ENCODE measurements around the gene CTSL.
"Not testable (repeated sequence)": the region's sequence is repeated elsewhere in the genome, so short reads cannot be mapped to it uniquely, and the experiment has no call there.

CTSL gene

DNA sequence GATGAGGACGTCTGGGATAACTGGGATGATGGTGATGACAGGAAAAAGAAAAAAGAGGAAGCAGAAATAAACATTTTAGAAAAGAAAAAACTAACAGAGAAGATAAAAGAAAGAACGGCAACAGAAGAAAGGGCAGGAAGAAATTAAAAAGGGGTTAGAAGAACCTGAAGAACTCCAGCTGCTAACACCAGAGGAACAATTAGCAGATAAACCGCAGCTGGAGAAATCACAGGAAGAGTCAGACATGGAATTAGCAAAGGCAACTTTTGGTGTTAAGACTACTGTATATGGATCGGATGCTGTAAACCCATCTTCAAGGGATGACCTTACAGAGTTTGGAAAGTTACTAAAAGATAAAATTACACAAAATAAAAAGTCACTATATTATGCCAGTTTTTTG lies 15.4 kb downstream of the CTSL start:
- H3K36me3 ChIP-seq (ENCODE audit: control insufficient read depth, insufficient read depth, low read length), result no peaks in the 10 kb centered on the region
- H3K27ac ChIP-seq (ENCODE audit: low read length), result no peak overlapping the region
- no CpG with 5 or more reads among the region's 4 CpGs for WGBS (ENCODE audit: insufficient coverage, insufficient read length)
- H3K27me3 ChIP-seq (ENCODE audit: control insufficient read depth, insufficient read depth, low read length), result no peaks in the 10 kb centered on the region
- H3K4me1 ChIP-seq (ENCODE audit: control insufficient read depth, insufficient read depth, low read length), result no peaks in the 10 kb centered on the region
- no peak for DNase-seq (ENCODE audit: low read depth, low spot score)
- no peaks in the 10 kb centered on the region for H3K9me3 ChIP-seq (ENCODE audit: control insufficient read depth, insufficient read depth, low read length)
- H3K4me3 ChIP-seq (ENCODE audit: low read length), result no peak overlapping the region

DNA sequence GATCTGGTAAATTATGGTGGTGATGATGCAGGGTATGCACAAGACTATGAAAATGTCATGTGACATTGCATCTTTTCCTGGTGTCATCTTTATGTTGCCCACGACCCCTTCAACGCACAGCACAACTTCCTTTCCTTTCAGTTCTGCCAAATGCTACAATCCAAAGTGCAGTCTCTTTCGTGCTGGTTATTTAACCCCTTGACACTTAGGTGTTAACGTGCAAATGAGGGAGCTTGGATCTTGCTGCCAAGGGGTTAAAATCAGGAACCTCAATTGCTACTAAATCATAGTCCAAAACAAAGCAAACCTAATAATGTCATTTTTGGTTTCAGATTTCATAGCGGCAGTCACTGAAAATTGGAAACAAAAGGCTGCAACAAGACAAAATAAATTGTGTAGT lies 16.0 kb downstream of the CTSL start:
- no peaks in the 10 kb centered on the region for H3K9me3 ChIP-seq (ENCODE audit: control insufficient read depth, insufficient read depth, low read length)
- no CpG with 5 or more reads among the region's 5 CpGs for WGBS (ENCODE audit: insufficient coverage, insufficient read length)
- H3K4me3 ChIP-seq (ENCODE audit: low read length), result no peak overlapping the region
- no peaks in the 10 kb centered on the region for H3K27me3 ChIP-seq (ENCODE audit: control insufficient read depth, insufficient read depth, low read length)
- DNase-seq (ENCODE audit: low read depth, low spot score), result no peak
- no peaks in the 10 kb centered on the region for H3K36me3 ChIP-seq (ENCODE audit: control insufficient read depth, insufficient read depth, low read length)
- H3K4me1 ChIP-seq (ENCODE audit: control insufficient read depth, insufficient read depth, low read length), result no peaks in the 10 kb centered on the region
- H3K27ac ChIP-seq (ENCODE audit: low read length), result no peak overlapping the region

DNA sequence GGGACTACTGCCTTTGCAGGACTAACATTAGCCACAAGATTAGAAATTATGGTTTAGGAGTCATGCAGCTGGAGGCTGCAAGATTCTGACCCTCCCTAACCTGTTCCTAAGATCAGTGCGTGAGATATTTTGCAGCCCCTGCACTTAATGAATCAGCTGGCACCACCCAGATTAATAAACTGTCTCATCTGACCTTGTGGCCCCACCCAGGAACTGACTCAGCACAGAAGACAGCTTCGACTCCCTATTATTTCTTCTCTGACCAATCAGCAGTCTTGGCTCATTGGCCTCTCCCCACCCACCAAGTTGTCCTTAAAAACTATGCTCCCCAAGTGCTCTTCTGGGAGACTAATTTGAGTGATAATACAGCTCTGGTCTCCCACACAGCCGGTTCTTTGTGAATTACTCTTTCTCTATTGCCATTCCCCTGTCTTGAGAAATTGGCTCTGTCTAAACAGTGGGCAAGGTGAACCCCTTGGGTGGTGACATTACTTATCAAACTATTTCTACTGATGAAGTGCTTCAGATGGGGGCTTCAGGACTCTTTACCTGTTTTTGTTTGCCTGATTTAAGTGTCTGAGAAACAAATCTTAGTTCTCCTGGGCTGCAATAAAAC lies 17.0 kb downstream of the CTSL start:
- Histone ChIP-seq H3K27me3 (ENCODE audit: control insufficient read depth, insufficient read depth, low read length) (no peaks in the 10 kb centered on the region), H3K4me3 (ENCODE audit: low read length) (no peak overlapping the region), H3K27ac (ENCODE audit: low read length) (no peak overlapping the region), H3K9me3 (ENCODE audit: control insufficient read depth, insufficient read depth, low read length) (no peaks in the 10 kb centered on the region), H3K4me1 (ENCODE audit: control insufficient read depth, insufficient read depth, low read length) (0 out of 2 replicates have a peak, but pooled peaks cover 2% of the 10 kb centered on the region), H3K36me3 (ENCODE audit: control insufficient read depth, insufficient read depth, low read length) (no peaks in the 10 kb centered on the region)
- WGBS (ENCODE audit: insufficient coverage, insufficient read length), result no CpG with 5 or more reads among the region's 3 CpGs
- no peak for DNase-seq (ENCODE audit: low read depth, low spot score)

DNA sequence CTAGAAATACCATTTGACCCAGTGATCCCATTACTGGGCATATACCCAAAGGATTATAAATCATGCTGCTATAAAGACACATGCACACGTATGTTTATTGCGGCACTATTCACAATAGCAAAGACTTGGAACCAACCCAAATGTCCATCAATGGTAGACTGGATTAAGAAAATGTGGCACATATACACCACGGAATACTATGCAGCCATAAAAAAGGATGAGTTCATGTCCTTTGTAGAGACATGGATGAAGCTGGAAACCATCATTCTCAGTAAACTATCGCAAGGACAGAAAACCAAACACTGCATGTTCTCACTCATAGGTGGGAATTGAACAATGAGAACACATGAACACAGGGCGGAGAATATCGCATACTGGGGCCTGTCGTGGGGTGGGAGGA lies 18.3 kb downstream of the CTSL start:
- H3K27me3 ChIP-seq (ENCODE audit: control insufficient read depth, insufficient read depth, low read length); H3K9me3 ChIP-seq (ENCODE audit: control insufficient read depth, insufficient read depth, low read length); H3K4me3 ChIP-seq (ENCODE audit: low read length); H3K27ac ChIP-seq (ENCODE audit: low read length); H3K36me3 ChIP-seq (ENCODE audit: control insufficient read depth, insufficient read depth, low read length); DNase-seq (ENCODE audit: low read depth, low spot score); H3K4me1 ChIP-seq (ENCODE audit: control insufficient read depth, insufficient read depth, low read length): not testable (repeated sequence)
- WGBS (ENCODE audit: insufficient coverage, insufficient read length), result no CpG with 5 or more reads among the region's 7 CpGs

DNA sequence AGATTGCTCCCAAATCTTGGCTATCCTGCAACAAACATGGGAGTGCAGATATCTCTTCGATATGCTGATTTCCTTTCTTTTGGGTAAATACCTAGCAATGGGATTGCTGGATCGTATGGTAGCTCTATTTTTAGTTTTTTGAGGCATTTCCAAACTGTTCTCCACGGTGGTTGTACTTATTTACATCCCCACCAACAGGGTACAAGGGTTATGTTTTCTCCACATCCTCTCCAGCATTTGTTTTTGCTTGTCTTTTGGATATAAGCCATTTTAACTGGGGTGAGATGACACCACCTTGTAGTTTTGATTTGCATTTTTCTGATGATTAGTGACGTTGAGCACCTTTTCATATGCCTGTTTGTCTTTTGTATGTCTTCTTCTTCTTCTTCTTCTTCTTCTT lies 20.3 kb downstream of the CTSL start:
- Histone ChIP-seq H3K4me3 (ENCODE audit: low read length) (no peak overlapping the region), H3K9me3 (ENCODE audit: control insufficient read depth, insufficient read depth, low read length) (no peaks in the 10 kb centered on the region), H3K36me3 (ENCODE audit: control insufficient read depth, insufficient read depth, low read length) (no peaks in the 10 kb centered on the region), H3K27ac (ENCODE audit: low read length) (no peak overlapping the region), H3K27me3 (ENCODE audit: control insufficient read depth, insufficient read depth, low read length) (no peaks in the 10 kb centered on the region), H3K4me1 (ENCODE audit: control insufficient read depth, insufficient read depth, low read length) (0 out of 2 replicates have a peak, but pooled peaks cover 2% of the 10 kb centered on the region)
- no peak for DNase-seq (ENCODE audit: low read depth, low spot score)
- no CpG with 5 or more reads among the region's 4 CpGs for WGBS (ENCODE audit: insufficient coverage, insufficient read length)

DNA sequence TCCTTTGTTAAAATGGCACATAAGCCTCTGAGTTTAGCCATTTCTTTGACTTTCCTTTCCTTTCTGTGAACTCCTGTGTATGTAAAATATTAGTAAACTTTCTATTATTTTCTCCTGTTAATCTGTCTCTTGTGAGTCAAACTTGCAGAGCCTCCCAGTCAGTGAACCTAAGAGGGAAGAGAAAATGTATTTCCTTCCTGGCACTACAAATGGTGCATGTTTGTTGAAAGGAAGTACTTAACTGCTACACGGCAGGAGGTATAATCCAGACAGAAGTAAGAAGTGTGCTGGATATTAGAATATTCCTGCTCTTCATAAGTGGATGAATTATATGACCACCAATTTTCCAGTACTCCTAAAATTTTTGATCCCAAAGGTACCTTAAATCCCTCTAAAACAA lies 23.0 kb downstream of the CTSL start:
- no CpG with 5 or more reads among the region's 1 CpG for WGBS (ENCODE audit: insufficient coverage, insufficient read length)
- Histone ChIP-seq H3K9me3 (ENCODE audit: control insufficient read depth, insufficient read depth, low read length) (no peaks in the 10 kb centered on the region), H3K36me3 (ENCODE audit: control insufficient read depth, insufficient read depth, low read length) (no peaks in the 10 kb centered on the region), H3K27ac (ENCODE audit: low read length) (no peak overlapping the region), H3K27me3 (ENCODE audit: control insufficient read depth, insufficient read depth, low read length) (no peaks in the 10 kb centered on the region), H3K4me1 (ENCODE audit: control insufficient read depth, insufficient read depth, low read length) (0 out of 2 replicates have a peak, but pooled peaks cover 2% of the 10 kb centered on the region), H3K4me3 (ENCODE audit: low read length) (no peak overlapping the region)
- no peak for DNase-seq (ENCODE audit: low read depth, low spot score)

DNA sequence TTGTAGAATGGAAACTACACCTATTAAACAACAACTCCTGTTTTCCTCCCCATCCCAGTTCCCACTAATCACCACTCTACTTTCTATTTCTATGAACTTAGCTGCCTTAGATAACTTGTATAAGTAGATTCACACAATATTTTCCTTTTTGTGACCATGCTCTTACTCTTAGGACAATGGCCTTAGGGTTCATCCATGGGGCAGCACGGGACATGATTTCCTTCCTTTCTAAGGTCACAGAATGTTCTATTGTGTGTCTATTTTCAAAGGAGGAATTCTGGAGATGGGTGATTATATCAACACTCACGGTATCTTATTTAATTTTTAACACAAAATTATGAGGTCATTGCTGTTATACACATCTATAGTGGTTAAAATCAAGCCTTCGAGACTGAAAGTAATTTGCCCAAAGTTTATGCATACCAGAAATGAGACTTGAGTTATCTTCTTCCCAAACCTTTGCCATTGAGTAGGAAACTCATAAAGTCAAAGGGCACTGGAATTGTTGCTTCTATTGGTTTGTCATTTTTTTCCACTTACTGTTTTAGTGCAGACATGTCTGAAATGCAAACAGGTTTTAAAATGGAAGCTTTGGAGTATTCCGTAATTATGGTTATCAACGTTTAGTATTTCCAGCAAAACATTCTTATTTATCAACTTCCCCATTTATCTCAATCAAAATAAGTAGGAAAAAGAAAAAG lies 23.6 kb downstream of the CTSL start:
- H3K9me3 ChIP-seq (ENCODE audit: control insufficient read depth, insufficient read depth, low read length), result no peaks in the 10 kb centered on the region
- no peak overlapping the region for H3K4me3 ChIP-seq (ENCODE audit: low read length)
- no peak for DNase-seq (ENCODE audit: low read depth, low spot score)
- no peaks in the 10 kb centered on the region for H3K27me3 ChIP-seq (ENCODE audit: control insufficient read depth, insufficient read depth, low read length)
- no CpG with 5 or more reads among the region's 5 CpGs for WGBS (ENCODE audit: insufficient coverage, insufficient read length)
- H3K36me3 ChIP-seq (ENCODE audit: control insufficient read depth, insufficient read depth, low read length), result no peaks in the 10 kb centered on the region
- H3K27ac ChIP-seq (ENCODE audit: low read length), result no peak overlapping the region
- H3K4me1 ChIP-seq (ENCODE audit: control insufficient read depth, insufficient read depth, low read length), result 0 out of 2 replicates have a peak, but pooled peaks cover 2% of the 10 kb centered on the region

DNA sequence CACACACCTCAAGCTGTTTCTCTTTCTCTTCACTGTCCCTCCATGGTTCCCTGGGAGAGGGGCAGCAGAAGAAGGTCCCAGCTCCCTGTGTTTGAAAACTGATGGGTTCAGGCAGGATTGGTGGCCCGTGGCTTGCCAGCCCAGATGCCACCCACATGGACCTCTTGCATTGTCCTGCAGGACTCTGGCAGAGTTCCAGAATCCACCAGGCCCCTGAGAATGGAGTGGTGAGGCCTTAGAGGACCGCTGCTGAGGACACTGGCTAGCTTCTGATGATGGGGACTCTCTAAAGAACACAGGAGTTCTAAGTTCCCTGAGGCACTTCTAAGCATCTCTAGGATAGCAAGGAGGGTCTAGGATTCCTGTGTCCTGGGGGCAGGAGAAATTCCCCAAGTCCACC lies 24.8 kb downstream of the CTSL start:
- DNase-seq (ENCODE audit: low read depth, low spot score), result no peak
- Histone ChIP-seq H3K36me3 (ENCODE audit: control insufficient read depth, insufficient read depth, low read length) (no peaks in the 10 kb centered on the region), H3K27me3 (ENCODE audit: control insufficient read depth, insufficient read depth, low read length) (no peaks in the 10 kb centered on the region), H3K4me3 (ENCODE audit: low read length) (no peak overlapping the region), H3K27ac (ENCODE audit: low read length) (no peak overlapping the region), H3K4me1 (ENCODE audit: control insufficient read depth, insufficient read depth, low read length) (0 out of 2 replicates have a peak, but pooled peaks cover 2% of the 10 kb centered on the region), H3K9me3 (ENCODE audit: control insufficient read depth, insufficient read depth, low read length) (no peaks in the 10 kb centered on the region)
- no CpG with 5 or more reads among the region's 2 CpGs for WGBS (ENCODE audit: insufficient coverage, insufficient read length)

DNA sequence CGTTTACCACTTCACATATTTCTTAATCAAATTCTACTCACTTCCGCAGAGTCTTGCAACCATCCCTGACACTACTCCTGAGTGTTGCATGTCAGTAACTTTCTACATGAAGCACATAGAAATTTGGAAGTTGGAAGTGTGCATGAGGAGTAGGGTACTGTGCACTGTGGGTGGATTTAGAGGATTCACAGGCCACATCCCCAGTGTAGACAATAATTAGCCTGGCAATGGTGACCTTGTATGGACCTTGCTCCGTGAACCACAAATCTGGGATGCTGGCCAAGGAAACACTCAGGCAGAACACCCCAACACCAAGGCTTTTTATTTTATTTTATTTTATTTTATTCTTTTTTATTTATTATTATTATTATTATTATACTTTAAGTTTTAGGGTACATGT lies 25.5 kb downstream of the CTSL start:
- Histone ChIP-seq H3K4me1 (ENCODE audit: control insufficient read depth, insufficient read depth, low read length) (0 out of 2 replicates have a peak, but pooled peaks cover 2% of the 10 kb centered on the region), H3K27me3 (ENCODE audit: control insufficient read depth, insufficient read depth, low read length) (no peaks in the 10 kb centered on the region), H3K4me3 (ENCODE audit: low read length) (no peak overlapping the region), H3K36me3 (ENCODE audit: control insufficient read depth, insufficient read depth, low read length) (no peaks in the 10 kb centered on the region), H3K27ac (ENCODE audit: low read length) (no peak overlapping the region), H3K9me3 (ENCODE audit: control insufficient read depth, insufficient read depth, low read length) (no peaks in the 10 kb centered on the region)
- WGBS (ENCODE audit: insufficient coverage, insufficient read length), result 100% methylated on average over 2 of the region's 3 CpGs
- no peak for DNase-seq (ENCODE audit: low read depth, low spot score)

DNA sequence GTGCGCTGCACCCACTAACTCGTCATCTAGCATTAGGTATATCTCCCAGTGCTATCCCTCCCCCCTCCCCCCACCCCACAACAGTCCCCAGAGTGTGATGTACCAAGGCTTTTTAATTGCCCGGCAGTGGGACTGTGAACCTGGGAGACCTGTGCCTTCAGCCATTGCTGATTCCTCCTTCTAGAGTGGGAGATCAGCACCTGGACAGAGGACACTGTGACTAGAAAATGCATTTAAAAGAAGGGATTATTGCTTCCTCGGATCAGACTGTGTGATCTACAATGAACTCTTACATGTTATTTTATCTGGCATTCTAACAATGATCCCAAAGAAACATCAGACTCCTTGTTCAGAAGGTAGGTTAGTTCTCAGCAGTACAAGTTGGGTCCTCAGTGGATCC lies 25.9 kb downstream of the CTSL start:
- no peak overlapping the region for H3K4me3 ChIP-seq (ENCODE audit: low read length)
- H3K4me1 ChIP-seq (ENCODE audit: control insufficient read depth, insufficient read depth, low read length), result 0 out of 2 replicates have a peak, but pooled peaks cover 2% of the 10 kb centered on the region
- no peaks in the 10 kb centered on the region for H3K36me3 ChIP-seq (ENCODE audit: control insufficient read depth, insufficient read depth, low read length)
- no peaks in the 10 kb centered on the region for H3K9me3 ChIP-seq (ENCODE audit: control insufficient read depth, insufficient read depth, low read length)
- H3K27ac ChIP-seq (ENCODE audit: low read length), result no peak overlapping the region
- DNase-seq (ENCODE audit: low read depth, low spot score), result no peak
- H3K27me3 ChIP-seq (ENCODE audit: control insufficient read depth, insufficient read depth, low read length), result no peaks in the 10 kb centered on the region
- WGBS (ENCODE audit: insufficient coverage, insufficient read length), result no CpG with 5 or more reads among the region's 4 CpGs

DNA sequence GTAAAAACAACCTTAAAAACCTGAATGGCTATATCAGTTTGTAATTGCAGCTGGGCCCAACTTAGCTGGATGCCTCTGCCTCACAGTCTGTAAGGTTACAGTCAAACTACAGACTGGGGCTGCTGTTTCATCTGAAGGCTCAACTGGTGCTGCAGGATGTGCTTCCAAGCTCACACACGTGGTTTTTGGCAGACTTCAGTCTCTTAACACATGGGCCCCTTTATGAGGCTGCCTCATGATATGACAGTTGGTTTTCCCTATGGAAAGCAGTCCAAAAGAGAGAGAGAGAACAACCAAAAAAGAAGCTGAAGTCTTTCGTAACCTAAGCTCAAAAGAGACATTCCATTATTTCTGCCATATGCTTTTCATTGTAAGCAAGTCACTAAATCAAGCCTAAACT lies 27.4 kb downstream of the CTSL start:
- no CpG with 5 or more reads among the region's 2 CpGs for WGBS (ENCODE audit: insufficient coverage, insufficient read length)
- Histone ChIP-seq H3K27ac (ENCODE audit: low read length) (no peak overlapping the region), H3K4me1 (ENCODE audit: control insufficient read depth, insufficient read depth, low read length) (no peaks in the 10 kb centered on the region), H3K4me3 (ENCODE audit: low read length) (no peak overlapping the region), H3K36me3 (ENCODE audit: control insufficient read depth, insufficient read depth, low read length) (no peaks in the 10 kb centered on the region), H3K9me3 (ENCODE audit: control insufficient read depth, insufficient read depth, low read length) (no peaks in the 10 kb centered on the region), H3K27me3 (ENCODE audit: control insufficient read depth, insufficient read depth, low read length) (no peaks in the 10 kb centered on the region)
- no peak for DNase-seq (ENCODE audit: low read depth, low spot score)
